GM10266 (cell line): ENCODE results near the gene NCKAP5.

Source experiments
- DNase-seq: peaks from one replicate; pipeline ENCODE4 v3.0.0; 2012; ENCODE audit errors: extremely low spot score
- TF ChIP-seq, protein P1 (sequence below): IDR thresholded peaks from 2 replicates; pipeline ENCODE4 v1.5.1; 2012; ENCODE audit warnings: mild to moderate bottlenecking, low read depth; ENCODE audit not compliant: control insufficient read depth, insufficient read depth; ENCODE audit errors: missing control alignments

The NCKAP5 gene

DNA sequence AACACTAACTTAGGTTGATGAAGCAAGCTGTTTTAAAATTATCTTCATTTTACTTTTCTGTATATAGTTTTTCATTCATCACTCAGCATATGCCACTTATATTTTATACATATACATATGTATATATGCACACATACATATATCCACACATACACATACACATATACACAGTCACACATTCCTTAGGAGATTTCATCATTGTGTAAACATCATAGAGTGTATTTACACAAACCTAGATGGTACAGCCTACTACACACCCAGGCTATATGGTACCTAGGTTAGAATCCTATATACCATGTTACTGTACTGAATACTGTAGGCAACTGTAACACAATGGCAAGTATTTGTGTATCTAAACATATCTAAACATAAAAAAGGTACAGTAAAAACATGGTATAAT is 602.8 kb downstream of the NCKAP5 start:
- TF ChIP-seq, protein P1, sequence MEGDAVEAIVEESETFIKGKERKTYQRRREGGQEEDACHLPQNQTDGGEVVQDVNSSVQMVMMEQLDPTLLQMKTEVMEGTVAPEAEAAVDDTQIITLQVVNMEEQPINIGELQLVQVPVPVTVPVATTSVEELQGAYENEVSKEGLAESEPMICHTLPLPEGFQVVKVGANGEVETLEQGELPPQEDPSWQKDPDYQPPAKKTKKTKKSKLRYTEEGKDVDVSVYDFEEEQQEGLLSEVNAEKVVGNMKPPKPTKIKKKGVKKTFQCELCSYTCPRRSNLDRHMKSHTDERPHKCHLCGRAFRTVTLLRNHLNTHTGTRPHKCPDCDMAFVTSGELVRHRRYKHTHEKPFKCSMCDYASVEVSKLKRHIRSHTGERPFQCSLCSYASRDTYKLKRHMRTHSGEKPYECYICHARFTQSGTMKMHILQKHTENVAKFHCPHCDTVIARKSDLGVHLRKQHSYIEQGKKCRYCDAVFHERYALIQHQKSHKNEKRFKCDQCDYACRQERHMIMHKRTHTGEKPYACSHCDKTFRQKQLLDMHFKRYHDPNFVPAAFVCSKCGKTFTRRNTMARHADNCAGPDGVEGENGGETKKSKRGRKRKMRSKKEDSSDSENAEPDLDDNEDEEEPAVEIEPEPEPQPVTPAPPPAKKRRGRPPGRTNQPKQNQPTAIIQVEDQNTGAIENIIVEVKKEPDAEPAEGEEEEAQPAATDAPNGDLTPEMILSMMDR = no peak

DNA sequence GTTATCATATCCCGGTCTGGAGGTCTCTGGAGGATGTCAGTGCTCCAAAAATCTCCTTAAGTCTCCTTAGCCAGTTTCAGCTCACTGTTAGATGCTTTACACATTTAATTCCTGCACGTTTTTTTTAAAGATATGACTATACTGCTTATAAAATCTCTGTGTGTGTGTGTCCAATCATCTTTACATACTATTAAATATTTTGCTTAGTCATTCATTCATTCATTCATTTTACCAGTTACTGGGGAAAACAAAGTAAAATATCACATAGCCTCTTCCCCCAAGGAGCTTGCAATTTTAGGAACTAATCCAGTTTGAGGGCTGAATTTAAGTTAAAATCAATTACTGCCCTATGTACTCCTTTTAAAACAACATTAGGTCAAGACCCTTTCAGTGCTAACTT is 605.1 kb downstream of the NCKAP5 start:
- no peak for DNase-seq
- TF ChIP-seq, protein P1 = no peak

More for the DNA sequence above, 602.8 kb downstream of the NCKAP5 start:
- DNase-seq = no peak

DNA sequence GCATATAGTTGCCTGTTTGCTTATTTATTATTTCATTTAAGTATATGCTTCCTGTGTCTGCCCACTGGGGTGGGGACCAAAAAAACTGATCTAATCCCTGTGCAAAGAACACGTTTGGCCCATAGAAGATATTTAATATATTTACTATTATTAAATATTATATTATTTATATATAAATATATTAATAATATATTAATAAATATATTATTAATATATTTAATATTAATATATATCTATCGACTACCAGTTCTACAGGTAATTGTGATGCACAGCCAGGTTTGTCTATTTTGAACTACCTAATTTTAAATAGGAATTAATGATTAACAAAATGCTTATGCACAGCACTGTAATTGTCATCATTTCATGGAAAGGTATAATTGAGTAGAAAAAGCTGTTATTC is 609.4 kb downstream of the NCKAP5 start:
- TF ChIP-seq, protein P1 = no peak
- DNase-seq = no peak

DNA sequence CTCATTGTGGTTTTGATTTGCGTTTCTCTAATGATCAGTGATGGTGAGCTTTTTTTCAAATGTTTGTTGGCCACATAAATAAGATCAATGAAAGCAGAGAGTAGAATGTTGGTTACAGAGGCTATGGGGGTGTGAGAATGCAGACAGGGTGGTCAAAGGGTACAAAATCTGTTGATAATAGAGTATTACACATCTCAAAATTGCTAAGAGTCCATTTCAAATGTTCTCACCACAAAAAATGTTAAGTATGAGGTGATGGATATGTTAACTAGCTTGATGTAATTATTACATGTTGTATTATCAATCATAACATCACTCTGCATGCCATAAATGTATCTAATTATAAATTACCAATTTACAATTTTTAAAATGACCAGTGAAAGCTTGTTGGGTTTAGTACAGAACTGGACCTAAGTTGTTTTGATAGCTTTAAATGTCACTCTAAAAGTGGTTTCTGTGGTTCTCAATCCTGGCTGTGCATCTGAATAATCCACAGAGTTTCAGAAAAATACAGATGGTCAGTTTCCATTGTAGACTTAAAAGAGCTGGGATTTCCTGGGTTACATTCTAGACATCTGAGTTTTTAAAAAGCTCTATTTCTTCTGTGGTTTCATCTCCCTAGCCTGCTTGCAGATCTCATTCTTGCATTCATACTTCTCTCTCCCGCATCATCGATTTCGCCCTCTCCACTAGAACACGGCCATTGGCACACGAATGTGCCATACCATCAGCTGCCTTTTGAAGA is 612.2 kb downstream of the NCKAP5 start:
- TF ChIP-seq, protein P1 = no peak
- no peak for DNase-seq

DNA sequence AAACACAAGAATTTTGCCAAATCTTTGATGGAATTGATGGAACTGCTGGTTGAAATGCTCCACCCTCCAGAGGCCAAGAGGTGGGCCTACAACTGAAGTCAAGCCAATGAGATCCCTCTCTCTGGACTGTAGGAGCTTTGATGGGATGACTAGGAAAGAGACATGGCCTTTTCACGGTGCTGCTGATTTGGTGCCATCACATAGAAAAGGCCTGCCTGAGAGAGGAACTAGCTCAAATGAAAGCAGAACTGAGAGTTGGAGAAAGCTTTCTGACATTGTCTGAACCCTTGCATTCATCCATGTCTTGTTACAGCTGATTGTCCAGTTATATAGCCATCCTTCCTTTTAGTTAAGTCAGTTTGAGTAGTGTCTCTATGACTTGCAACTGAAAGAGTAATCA is 614.5 kb downstream of the NCKAP5 start:
- TF ChIP-seq, protein P1 = no peak
- DNase-seq = no peak

DNA sequence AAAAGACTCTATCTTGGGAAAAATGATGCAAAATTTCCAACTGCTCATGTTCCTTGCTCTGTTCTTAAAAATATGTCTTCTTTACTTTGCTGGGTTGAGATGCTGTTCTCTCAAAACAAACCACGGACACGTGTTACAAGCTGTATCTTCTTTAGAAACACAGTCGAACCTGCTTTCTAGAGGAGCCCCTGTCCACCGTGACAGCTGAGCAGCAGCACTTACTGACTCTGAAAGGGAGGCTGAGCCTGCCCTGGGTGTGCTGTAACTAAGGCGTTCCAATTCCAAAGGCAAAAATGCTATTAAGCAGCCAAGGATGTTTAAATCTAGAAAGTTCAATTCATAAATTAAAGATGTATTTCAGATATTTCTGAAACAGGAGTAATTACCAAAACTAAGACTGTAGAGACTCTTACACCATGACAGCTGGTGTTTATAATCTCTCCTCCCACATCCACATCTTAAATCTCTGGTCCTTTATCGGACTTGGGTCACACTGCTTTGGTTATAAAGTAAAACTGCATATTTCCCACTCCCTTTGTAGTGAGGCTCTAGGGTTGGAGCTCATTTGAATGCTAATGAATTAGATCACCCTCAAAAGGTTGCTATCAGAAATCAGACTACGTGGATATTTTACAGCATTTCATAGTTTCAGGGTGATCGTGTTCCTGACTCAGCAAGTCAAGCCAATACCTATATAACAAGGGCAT is 617.1 kb downstream of the NCKAP5 start:
- TF ChIP-seq, protein P1 = no peak
- DNase-seq = no peak

DNA sequence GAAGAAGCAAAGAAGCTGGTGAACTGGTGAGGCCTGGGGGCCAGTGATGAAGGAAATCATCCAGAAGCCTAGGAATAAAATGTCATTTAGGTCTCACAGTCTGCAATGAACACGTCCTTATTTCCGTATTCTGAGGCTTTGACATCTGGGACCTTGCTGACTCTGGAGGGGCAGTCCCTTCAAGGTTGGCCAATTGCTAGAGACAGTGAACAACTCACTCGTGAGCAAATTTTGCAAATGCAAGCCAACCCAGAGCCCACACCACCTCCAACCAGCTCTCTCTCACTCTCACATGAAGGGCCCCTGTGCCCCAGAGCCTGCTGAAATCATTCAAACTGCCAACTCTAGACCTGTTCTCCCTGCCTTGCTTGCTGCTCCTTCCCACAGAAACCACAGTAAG is 619.2 kb downstream of the NCKAP5 start:
- TF ChIP-seq, protein P1 = no peak
- no peak for DNase-seq
